GM12873 (cell line): ENCODE measurements around the gene KIAA0513.

Experiments used
- CTCF ChIP-seq: IDR thresholded peaks from 2 replicates; pipeline ENCODE4 v1.5.1; 2012; ENCODE audit warnings: low read depth, mild to moderate bottlenecking, moderate library complexity, low read length, control low read depth; ENCODE audit not compliant: insufficient read depth; ENCODE audit errors: missing control alignments

Gene KIAA0513

GRCh38 chr16:85104821-85105391 lies 77.3 kb downstream of the KIAA0513 start:
- TF ChIP-seq CTCF: no peak

GRCh38 chr16:85105475-85105874 lies 77.9 kb downstream of the KIAA0513 start:
- TF ChIP-seq CTCF: no peak

- no peak for TF ChIP-seq CTCF
Measured at GRCh38 chr16:85107083-85107482, 79.5 kb downstream of the KIAA0513 start.

GRCh38 chr16:85107532-85107931 lies 79.9 kb downstream of the KIAA0513 start:
- TF ChIP-seq CTCF: no peak

- no peak for TF ChIP-seq CTCF
Measured at GRCh38 chr16:85110105-85110504, 82.5 kb downstream of the KIAA0513 start.

- TF ChIP-seq CTCF: no peak
Measured at GRCh38 chr16:85111184-85111583, 83.6 kb downstream of the KIAA0513 start.

GRCh38 chr16:85112364-85112763 lies 84.8 kb downstream of the KIAA0513 start, which contains the start of gene CIBAR2:
TSS of gene CIBAR2 (minus strand) at chr16:85112472. CDS start at chr16:85112352, 120 bp downstream.
- TF ChIP-seq CTCF: no peak
